GM19468 (cell line): ENCODE data around the gene DNM3.

ENCODE experiments used
- ATAC-seq: cut with Tn5 transposase; IDR thresholded peaks from one replicate; pipeline ENCODE4 v1.9.1; 2021; ENCODE audit warnings: mild to moderate bottlenecking, moderate library complexity, moderate number of reproducible peaks; ENCODE audit not compliant: unreplicated experiment; ENCODE audit errors: extremely low read depth

The DNM3 gene

DNA sequence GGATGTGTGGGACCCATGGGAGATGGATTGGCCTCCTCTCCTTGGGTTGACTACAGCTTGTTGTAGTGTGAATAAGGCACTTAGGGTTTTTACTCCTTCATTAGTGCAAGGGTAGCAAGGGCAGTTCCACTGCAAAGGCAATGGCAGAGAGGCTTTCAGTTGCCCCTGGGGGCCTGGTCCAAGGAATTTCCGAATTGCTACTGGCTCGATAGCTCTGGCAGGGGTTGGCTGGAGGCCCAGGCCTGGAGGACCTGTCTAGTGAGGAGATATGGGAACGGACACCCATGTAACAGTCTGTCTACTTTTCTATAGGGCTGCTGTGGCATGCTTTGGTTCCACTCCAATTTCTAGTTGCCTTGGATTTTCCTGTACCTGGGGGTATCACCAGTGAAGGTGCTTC lies 360.3 kb downstream of the DNM3 start:
- no peak for ATAC-seq

DNA sequence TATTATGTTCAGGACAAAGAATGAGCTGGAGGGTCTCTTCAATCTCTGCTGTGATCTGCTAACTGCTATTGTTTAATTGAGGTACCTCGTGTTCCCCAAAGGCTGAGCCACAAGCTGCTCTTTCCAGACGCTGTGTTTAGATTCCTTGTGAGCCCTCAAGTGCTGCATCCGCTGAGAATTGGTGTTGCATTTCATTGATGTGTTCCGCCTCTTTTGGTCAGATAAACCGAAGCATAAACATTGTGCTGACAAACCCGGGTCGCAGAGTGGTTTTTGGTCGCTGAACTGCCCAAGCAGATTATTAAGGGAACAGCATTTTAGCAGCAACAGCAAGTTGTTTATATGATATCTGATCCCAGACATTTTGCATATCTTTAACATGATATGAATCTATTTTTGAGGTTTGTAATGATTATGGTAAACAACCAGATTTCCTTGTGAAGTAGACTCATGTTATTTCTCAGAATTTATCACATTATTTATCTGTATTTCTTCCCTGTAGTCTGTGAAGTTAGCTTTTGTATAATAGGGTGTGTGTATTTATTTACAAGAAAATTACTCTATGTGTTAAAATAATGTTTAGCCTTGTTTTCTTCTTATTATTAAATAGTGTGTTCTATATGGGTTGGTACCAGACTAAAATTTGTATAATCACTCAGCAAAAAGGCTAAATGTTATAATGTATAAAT lies 362.0 kb downstream of the DNM3 start:
- no peak for ATAC-seq

DNA sequence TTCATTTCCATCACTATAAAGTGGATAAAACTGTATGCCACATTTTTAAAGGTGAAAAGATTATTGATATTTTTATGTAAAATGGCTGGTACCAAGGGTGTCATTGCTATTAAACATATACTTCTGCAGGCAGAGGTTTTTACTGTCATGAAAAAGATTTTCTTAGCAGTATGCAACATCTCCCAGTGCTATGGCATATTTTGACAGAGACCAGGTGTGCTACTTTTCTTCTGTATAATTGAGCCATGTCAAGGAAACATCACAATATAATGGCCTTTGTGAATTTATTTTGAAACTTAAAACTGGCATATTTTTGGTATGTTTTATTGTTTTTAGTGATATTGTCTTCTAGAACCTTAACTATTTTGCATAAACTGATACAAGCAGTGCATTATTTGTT lies 362.6 kb downstream of the DNM3 start:
- no peak for ATAC-seq

DNA sequence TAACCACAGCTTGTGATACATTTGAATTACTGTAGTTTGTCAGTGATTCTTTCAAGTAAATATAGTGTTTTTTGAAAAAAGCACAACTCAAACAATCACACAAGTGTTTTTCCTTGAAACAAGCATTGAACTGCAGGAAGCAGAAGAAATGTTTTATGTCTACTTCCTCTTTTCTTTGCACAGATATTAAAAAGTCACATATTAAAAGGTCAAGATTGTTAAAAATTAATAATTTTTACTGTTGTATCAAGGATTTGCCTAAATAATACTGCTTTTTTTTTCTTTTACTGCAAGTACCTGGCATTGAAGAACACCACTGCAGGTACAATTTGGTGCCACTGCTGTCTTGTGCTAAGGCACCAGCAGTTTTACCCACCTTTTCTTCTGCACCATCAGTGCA lies 365.0 kb downstream of the DNM3 start:
- ATAC-seq = no peak

DNA sequence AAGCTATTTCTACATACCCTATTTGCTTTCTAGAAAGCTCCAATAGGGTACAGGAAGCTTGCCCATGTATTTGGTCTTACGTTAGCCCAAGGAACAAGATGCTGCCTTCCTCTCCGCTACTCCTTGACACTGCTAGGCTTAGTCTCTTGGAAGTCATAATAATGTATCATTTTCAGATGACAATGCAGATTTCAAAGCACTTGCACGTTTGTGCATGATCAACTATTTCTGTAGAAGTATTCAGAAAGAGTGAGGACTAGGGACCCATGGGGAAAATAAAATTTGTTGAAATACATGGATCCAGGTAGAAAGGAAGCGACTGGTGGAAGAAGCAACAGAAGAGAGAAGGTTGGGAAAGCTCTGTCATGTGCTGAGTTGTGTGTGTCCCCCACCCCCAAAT lies 367.3 kb downstream of the DNM3 start:
- ATAC-seq = no peak

DNA sequence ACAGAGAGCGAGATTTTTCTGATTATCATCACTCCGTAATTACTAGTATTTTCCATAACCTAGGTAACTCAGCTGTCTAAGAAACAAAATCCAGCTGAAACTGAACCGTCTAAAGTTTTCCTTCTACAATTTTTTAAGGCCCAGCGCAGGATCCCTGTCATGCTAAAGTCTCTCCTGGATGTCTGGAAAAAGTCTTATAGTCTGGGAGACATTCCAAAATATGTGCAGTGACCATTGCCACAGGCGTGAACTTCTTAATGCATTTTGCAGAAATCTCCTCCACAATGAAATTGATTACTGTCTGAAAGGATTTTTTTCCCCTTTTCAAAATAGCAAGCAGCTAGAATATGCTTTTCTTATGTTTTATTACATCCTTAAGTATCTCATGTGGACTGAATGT lies 369.9 kb downstream of the DNM3 start:
- no peak for ATAC-seq

DNA sequence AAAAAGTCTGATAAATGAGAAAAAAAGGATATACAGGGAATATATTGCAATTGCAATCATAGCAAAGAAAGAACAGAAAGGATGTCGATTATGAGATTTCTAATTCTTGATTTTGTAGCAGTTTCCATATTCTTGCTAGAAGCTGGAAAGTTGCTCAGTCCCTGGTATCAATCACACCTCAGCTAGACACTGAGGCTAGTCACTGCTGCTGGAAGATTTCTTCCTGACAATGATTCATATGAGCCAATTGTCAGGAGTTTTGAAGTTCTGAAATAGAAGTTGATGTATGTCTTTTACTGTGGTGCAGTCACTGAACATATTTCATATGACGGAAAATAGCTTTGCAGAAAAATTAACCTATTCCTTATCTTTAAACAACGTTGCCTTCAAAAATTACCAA lies 370.8 kb downstream of the DNM3 start:
- ATAC-seq = no peak

DNA sequence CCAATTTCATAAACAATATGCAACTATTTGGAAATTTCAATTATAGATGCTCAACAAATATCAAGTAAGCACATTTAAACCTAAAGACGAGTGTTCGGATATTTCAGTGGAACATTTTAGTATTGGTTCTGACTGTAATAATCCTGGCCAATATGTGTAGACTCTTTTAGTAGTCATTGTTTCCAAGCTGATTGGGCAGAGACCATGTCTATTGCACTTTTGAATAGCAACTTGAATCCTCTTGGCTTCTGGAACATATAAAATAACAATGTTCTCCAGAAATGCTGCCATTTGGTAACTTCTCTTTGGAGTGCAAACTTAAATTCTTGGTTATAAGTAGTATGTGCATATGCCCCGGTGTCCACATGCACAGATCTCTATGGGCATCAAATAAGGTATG lies 373.7 kb downstream of the DNM3 start:
- ATAC-seq = no peak

DNA sequence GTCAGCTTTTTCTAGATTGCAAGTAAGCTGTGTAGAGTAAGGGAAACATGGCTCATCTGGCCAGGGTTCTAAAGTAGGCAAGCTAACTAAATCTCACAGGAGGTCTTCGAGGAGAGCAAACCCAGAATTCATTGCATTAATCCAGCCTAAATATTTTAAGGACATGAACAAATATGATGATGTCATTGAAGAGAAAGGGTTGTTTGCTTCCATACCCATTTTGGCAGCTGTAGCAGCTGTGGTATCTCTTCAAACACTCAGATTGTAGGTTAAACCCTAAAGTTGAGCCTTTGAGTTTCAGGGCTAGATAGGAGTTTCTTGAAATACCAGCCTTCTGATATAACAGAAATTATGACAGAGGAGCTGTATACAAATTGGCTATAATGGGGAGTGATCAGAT lies 378.7 kb downstream of the DNM3 start:
- ATAC-seq = no peak

DNA sequence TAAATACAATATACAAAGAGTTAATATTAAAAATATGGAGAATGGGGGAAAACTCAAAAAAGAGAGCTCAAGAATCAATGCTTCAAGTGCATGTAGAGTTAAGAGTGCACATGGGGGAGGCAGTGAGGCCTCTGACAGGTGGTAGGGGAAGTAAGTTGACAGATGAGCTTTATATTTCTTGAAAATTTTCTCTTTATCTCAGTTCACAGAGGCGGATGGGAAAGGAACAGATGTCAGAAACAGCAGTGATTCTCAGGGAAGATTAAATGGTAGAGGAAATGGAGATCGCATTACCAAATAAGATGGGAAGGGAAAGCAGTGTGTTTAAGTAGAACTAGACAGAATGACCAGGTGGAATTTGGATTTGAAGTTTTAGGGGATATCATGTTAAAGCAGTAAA lies 379.1 kb downstream of the DNM3 start:
- no peak for ATAC-seq

DNA sequence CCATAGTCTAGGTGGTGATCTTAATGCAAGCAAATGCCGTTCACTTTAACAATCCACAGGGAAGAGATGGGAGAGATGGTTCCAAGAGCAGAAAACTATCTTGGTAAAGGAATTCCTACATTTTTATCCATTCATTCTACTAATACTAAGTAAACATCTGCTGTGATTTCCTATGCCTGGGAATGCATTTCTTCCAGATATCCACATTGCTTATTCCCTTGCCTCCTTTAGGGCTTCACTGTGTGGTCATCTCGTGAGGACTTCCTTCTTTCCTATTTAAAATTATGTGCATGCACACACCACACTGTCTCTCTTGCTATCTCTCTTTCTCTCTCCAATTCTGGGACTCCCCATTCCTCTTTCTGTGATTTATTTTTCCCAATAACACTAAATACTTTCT lies 380.1 kb downstream of the DNM3 start:
- no peak for ATAC-seq

DNA sequence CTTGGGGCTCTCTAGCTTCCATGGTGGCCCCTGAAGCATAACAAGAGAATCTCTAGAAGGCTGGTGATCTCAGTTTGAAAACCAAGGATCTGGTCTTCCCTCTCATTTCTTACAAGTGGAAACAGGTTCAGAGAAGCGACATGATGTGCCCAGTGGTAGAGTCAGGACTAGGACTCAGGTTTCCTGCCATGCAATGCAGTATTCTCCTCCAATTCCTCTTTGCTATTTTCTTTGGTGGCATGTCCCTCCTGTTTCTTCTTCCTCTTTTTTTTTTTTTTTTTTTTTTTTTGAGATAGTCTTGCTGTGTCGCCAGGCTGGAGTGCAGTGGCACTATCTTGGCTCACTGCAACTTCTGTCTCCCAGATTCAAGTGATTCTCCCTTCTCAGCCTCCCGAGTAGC lies 383.6 kb downstream of the DNM3 start:
- ATAC-seq = no peak

DNA sequence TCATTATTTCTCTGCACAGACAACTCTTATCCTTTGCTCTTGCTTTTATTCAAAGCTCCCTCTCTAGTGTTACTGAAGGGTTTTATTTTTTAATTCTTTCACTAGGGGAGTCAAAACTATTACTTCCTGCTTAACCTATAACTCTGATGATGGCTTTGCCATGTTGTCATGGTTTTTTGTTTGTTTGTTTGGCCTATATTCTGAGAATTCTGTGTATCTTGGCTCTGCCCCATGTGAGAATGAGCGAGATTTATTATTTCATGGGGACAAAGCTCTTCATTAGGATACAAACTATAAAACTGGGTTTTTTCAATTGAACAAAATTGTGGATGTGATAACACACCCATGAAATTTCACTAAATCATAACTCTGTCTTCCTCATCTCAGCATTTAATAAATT lies 388.6 kb downstream of the DNM3 start:
- no peak for ATAC-seq

DNA sequence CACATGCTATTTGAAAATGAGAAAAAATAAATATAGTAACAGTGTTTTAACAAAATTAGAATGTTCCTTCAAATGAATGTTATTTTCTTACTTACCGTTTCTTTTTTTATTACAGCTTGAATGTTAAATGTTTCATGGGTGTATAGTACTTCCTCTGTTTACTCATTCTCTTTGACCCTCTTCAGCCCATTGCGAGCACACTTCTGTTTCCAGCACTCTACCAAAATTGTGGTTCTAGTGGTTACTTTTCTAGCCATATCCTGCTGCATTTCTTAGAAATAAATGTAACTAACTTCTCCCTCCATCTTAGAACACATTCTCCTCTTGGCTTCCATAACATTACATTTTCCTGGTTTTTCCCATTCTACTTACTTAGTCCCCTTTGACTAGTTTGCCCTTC lies 389.2 kb downstream of the DNM3 start:
- no peak for ATAC-seq

DNA sequence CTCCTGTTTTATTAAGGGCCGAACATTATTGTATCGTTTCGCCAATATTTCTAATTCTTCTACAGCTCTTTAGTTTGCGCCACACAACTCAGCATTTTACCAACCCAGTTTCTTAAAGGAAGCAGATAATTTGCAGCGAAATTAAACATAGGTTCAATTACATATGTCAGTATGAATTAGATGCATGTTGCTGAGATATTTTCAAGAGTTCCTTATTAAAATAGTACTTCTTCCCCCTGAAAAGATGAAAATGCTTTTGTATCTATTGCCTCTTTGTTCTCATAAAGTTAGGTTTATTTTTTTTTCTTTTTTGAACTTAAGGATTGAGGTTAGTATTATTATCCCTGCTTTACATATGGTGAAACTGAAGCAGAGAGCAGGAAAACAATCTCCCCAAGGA lies 395.7 kb downstream of the DNM3 start:
- ATAC-seq = no peak

DNA sequence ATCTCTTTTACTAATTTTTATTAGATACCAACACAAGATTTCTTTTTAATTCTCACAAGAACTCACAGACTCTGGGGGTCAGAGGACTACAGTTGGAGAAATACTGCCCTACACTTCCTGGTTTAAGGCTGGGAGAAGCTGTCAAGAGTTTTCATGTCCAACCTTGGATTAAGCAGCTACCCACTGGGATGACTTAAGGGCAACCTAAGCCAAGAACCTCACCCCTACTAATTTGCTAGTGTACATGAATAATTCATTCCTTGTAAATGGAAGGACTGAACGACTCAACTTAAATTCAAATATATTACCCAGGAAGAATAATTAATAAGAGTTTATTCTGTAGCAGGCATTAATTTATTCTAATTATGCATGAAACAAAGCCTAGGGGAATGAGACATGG lies 396.9 kb downstream of the DNM3 start:
- ATAC-seq = no peak

DNA sequence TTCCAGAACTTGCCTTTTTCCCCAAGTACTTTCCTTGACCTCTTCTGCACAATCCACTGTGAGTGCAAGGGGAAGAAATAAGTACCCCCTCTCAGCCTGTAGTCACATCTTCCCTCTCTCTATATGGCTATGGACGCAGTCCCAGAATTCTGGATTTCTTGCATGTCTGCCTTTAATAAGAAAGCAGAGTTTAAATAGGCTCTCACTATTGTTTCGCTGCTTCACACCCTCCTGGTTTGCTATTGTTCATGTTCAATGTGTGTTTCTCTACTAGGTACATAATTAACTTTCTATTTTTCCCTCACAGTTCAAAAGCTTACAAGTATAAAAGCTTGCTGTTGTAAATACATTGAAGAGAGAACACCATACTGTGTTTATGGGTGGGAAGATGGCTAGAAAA lies 397.7 kb downstream of the DNM3 start:
- no peak for ATAC-seq

DNA sequence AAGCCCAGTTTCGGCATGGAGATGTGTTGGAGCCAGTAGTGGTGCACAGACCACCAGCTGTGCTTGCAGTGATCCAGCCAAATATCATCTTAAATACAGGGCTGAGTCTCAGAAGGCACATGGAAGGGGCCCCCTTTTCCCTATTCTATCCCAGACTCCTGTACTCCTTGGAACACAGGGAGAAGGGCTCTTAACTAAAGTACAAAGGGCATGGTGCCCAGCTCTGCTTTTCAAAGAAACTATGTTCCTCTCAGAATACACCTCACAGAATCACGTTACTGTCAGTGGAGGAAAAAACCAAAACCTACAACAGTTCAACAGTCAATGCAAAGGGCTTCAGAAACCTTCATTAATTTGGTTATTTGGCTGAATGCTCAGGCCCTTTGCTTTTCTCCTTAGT lies 398.6 kb downstream of the DNM3 start:
- ATAC-seq = no peak

DNA sequence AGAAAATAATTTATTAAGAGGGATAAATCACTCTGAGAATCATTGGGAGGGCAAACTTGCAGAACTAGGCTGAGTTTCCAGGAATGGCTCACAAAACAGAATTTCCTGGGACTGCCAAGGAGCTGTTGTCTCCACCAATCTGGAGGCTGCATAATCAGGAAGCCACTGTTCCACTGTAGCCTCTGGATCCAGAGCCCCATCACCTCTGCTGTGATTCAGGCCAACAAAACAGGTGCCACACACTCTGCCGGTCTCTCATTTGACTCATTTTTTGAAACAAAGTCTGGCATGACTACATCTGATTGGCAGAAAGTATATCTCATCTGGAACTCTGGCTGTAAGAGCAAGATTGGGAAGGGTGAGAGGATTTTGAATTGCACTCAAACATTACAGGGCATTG lies 400.2 kb downstream of the DNM3 start:
- no peak for ATAC-seq

DNA sequence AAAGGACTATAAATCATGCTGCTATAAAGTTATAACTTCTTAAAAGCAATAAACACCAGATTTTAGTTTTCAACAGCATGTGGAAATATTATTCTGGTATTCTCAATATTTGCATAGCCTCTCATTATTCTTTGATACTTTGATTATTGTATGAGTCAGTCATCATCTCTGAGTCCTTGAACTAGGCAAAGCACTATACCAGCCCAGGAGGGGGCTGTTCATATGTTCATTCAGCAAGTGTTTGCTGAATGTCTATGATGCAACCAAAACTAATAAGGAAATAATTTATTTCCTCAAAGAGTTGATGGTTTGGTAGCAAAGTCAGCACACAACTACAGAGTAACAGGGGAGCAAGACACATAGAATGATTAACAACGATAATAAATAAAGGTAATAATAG lies 403.6 kb downstream of the DNM3 start:
- ATAC-seq = no peak

DNA sequence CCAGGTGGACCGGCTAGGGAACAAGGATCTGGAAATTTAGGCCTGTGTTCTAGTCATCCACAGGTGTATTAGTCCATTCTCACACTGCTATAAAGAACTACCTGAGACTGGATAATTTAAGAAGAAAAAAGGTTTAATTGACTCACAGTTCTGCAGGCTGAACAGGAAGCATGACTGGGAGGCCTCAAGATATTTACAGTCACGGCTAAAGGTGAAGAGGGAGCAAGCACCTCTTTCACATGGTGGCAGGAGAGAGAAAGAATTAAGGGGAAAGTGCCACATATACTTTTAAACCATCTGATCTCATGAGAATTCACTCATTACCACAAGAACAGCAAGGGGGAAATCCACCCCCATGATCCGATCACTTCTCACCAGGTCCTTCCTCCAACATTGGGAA lies 404.5 kb downstream of the DNM3 start:
- no peak for ATAC-seq

DNA sequence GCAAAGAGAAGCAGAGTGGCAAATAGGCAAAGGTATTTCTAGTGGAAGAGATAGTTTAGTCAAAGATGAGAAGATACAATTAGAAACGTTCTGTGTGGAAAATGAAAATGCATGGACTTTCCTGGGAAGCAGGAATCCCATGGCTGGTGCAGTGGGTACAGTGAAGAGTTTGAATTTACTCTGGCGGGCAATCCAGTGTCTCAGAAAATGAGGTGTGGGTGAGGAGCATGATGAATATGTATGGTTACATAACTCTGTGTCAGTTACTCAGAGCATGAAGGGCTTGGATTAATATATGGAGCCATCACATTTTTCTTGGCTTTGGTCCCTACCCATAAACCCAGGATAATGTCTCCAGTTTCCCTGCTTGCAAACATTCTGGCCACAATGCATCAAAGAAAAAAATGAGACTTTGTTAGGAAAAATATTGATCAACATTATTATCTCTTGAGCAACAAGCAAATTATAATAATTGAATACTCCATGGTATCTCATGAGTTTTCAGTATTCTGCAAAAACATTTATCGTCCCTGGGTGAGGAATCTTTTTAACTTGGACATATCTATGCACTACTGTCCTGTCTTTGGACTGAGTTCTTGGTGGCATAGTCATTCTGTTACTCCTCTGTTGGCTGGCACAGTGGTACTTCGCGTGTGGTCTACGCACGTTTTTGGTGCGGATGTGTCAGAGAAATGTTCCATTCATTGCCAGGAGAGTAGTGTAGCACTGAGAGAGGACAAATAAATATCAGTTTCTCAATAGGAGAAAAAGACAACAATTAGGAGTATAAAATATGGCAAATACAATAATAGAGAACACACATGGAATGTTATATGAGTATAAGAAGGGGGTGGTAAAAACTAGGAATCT lies 405.5 kb downstream of the DNM3 start:
- ATAC-seq = no peak
